Mucosa of stomach (tissue), 1 donor: Measurements from ENCODE around the gene ANKFY1.
"Not testable (repeated sequence)": the region's sequence is repeated elsewhere in the genome, so short reads cannot be mapped to it uniquely, and the experiment has no call there.

ENCODE experiments used
- H3K27me3 ChIP-seq: one replicate; pipeline ENCODE4 v1.7.0; 2013; ENCODE audit warnings: mild to moderate bottlenecking, low read length; ENCODE audit not compliant: control insufficient read depth, insufficient read depth
- H3K36me3 ChIP-seq: one replicate; pipeline ENCODE4 v1.7.0; 2013; ENCODE audit warnings: low read length; ENCODE audit not compliant: control insufficient read depth, insufficient read depth
- H3K4me1 ChIP-seq: one replicate; pipeline ENCODE4 v1.7.0; 2013; ENCODE audit warnings: mild to moderate bottlenecking, low read length; ENCODE audit not compliant: control insufficient read depth, insufficient read depth
- H3K4me3 ChIP-seq: one replicate; pipeline ENCODE4 v1.7.0; 2013; ENCODE audit warnings: low read length
- H3K9ac ChIP-seq: one replicate; pipeline ENCODE4 v1.7.0; 2013; ENCODE audit warnings: mild to moderate bottlenecking, low read length, moderate library complexity
- H3K9me3 ChIP-seq: one replicate; pipeline ENCODE4 v1.7.0; 2013; ENCODE audit warnings: mild to moderate bottlenecking, low read length, moderate library complexity; ENCODE audit not compliant: control insufficient read depth
- donor health status: Pancreatic carcinoma.

The ANKFY1 gene

GRCh38 chr17:4204190-4204589 is 59.6 kb downstream of the ANKFY1 start:
- no peaks in the 10 kb centered on the region for H3K27me3 ChIP-seq
- no peak overlapping the region for H3K9ac ChIP-seq
- peaks cover 4% of the 10 kb centered on the region for H3K36me3 ChIP-seq
- H3K4me1 ChIP-seq = no peaks in the 10 kb centered on the region
- no peaks in the 10 kb centered on the region for H3K9me3 ChIP-seq
- H3K4me3 ChIP-seq = no peak overlapping the region

GRCh38 chr17:4201226-4201625 is 62.6 kb downstream of the ANKFY1 start:
- H3K9ac ChIP-seq = no peak overlapping the region
- H3K9me3 ChIP-seq = no peaks in the 10 kb centered on the region

GRCh38 chr17:4199818-4200402 is 63.9 kb downstream of the ANKFY1 start:
- H3K4me1 ChIP-seq = no peaks in the 10 kb centered on the region
- H3K9ac ChIP-seq = no peak overlapping the region
- H3K9me3 ChIP-seq = no peaks in the 10 kb centered on the region
- no peaks in the 10 kb centered on the region for H3K36me3 ChIP-seq
- H3K4me3 ChIP-seq = no peak overlapping the region
- no peaks in the 10 kb centered on the region for H3K27me3 ChIP-seq

More at GRCh38 chr17:4201226-4201625, 62.6 kb downstream of the ANKFY1 start:
- Histone ChIP-seq H3K27me3 (no peaks in the 10 kb centered on the region), H3K36me3 (peaks cover 4% of the 10 kb centered on the region), H3K4me1 (no peaks in the 10 kb centered on the region), H3K4me3 (no peak overlapping the region)

GRCh38 chr17:4198995-4199394 is 64.8 kb downstream of the ANKFY1 start:
- Histone ChIP-seq H3K27me3 (no peaks in the 10 kb centered on the region), H3K9me3 (no peaks in the 10 kb centered on the region), H3K4me3 (no peak overlapping the region), H3K9ac (no peak overlapping the region), H3K36me3 (no peaks in the 10 kb centered on the region), H3K4me1 (no peaks in the 10 kb centered on the region)

GRCh38 chr17:4195306-4195705 is 68.5 kb downstream of the ANKFY1 start:
- Histone ChIP-seq H3K4me1 (no peaks in the 10 kb centered on the region), H3K9ac (no peak overlapping the region), H3K4me3 (no peak overlapping the region), H3K36me3 (no peaks in the 10 kb centered on the region), H3K27me3 (no peaks in the 10 kb centered on the region), H3K9me3 (no peaks in the 10 kb centered on the region)

- H3K4me3 ChIP-seq = no peak overlapping the region
- H3K27me3 ChIP-seq = no peaks in the 10 kb centered on the region
- H3K4me1 ChIP-seq = no peaks in the 10 kb centered on the region
- no peaks in the 10 kb centered on the region for H3K9me3 ChIP-seq
- H3K9ac ChIP-seq = no peak overlapping the region
- no peaks in the 10 kb centered on the region for H3K36me3 ChIP-seq
Measured at GRCh38 chr17:4194796-4195195, 69.0 kb downstream of the ANKFY1 start.

GRCh38 chr17:4190791-4191190 is 73.0 kb downstream of the ANKFY1 start:
- not testable (repeated sequence) for H3K4me3 ChIP-seq, H3K27me3 ChIP-seq, H3K9me3 ChIP-seq, H3K4me1 ChIP-seq, H3K36me3 ChIP-seq, H3K9ac ChIP-seq

GRCh38 chr17:4189280-4189679 is 74.5 kb downstream of the ANKFY1 start:
- H3K4me3 ChIP-seq = no peak overlapping the region
- no peaks in the 10 kb centered on the region for H3K9me3 ChIP-seq
- H3K27me3 ChIP-seq = no peaks in the 10 kb centered on the region
- H3K4me1 ChIP-seq = no peaks in the 10 kb centered on the region
- peaks cover 4% of the 10 kb centered on the region for H3K36me3 ChIP-seq
- H3K9ac ChIP-seq = no peak overlapping the region

GRCh38 chr17:4188076-4188475 is 75.7 kb downstream of the ANKFY1 start:
- no peak overlapping the region for H3K4me3 ChIP-seq
- peaks cover 4% of the 10 kb centered on the region for H3K36me3 ChIP-seq
- no peak overlapping the region for H3K9ac ChIP-seq
- H3K27me3 ChIP-seq = no peaks in the 10 kb centered on the region
- no peaks in the 10 kb centered on the region for H3K4me1 ChIP-seq
- H3K9me3 ChIP-seq = no peaks in the 10 kb centered on the region

GRCh38 chr17:4187076-4187475 is 76.7 kb downstream of the ANKFY1 start:
- Histone ChIP-seq H3K9me3 (no peaks in the 10 kb centered on the region), H3K36me3 (peaks cover 4% of the 10 kb centered on the region), H3K27me3 (no peaks in the 10 kb centered on the region), H3K4me3 (no peak overlapping the region), H3K9ac (no peak overlapping the region), H3K4me1 (no peaks in the 10 kb centered on the region)

- H3K4me1 ChIP-seq = no peaks in the 10 kb centered on the region
- H3K9me3 ChIP-seq = no peaks in the 10 kb centered on the region
- H3K36me3 ChIP-seq = peaks cover 4% of the 10 kb centered on the region
- no peak overlapping the region for H3K4me3 ChIP-seq
- H3K27me3 ChIP-seq = no peaks in the 10 kb centered on the region
- no peak overlapping the region for H3K9ac ChIP-seq
Measured at GRCh38 chr17:4186357-4186881, 77.4 kb downstream of the ANKFY1 start.

- H3K4me3 ChIP-seq = no peak overlapping the region
- H3K4me1 ChIP-seq = no peaks in the 10 kb centered on the region
- no peaks in the 10 kb centered on the region for H3K9me3 ChIP-seq
- no peak overlapping the region for H3K9ac ChIP-seq
- no peaks in the 10 kb centered on the region for H3K27me3 ChIP-seq
- H3K36me3 ChIP-seq = peaks cover 4% of the 10 kb centered on the region
Measured at GRCh38 chr17:4185656-4186055, 78.1 kb downstream of the ANKFY1 start.

- Histone ChIP-seq H3K9ac (no peak overlapping the region), H3K4me3 (no peak overlapping the region), H3K27me3 (no peaks in the 10 kb centered on the region), H3K36me3 (peaks cover 4% of the 10 kb centered on the region), H3K4me1 (no peaks in the 10 kb centered on the region), H3K9me3 (no peaks in the 10 kb centered on the region)
Measured at GRCh38 chr17:4184811-4185210, 79.0 kb downstream of the ANKFY1 start.
